HepG2 (cell line): ENCODE data around the gene CSNK1G1. TPM values are rescaled to one million over a fixed set of nuclear protein-coding genes. Genes with fewer than 3 reads are reported as not detected.

Source experiments
- ATAC-seq: fragments of 200-7000 bp; cut with Tn5 transposase; 3 replicates; pipeline ENCODE4 v1.9.1; 2020; ENCODE audit warnings: mild to moderate bottlenecking, moderate library complexity
- BruUV-seq: library from RNA; stranded (reverse); fragments of 400-500 nt; replicated peaks from 2 replicates; lab custom pipeline; 2021; lab: Mats Ljungman, UMichigan
- CTCF ChIA-PET: fragments of 300-600 bp; formaldehyde crosslinking; extraction: SDS; loops from one replicate; lab custom pipeline; 2021; ENCODE audit warnings: low total read pairs, inconsistent platforms, low intra/inter-chr PET ratio; lab: Yijun Ruan, JAX
- POLR2A ChIA-PET: fragments of 350-600 bp; sonication (Branson Sonifier 250); formaldehyde crosslinking; loops from one replicate; lab custom pipeline; 2020; ENCODE audit warnings: antibody characterized with exemption, inconsistent platforms; lab: Yijun Ruan, JAX
- DNase-seq: peaks from one replicate; pipeline ENCODE4 v3.0.0-alpha.2; 2015; ENCODE audit warnings: low spot score
- FAIRE-seq: peaks from 3 replicates; lab custom pipeline; 2011; peaks lifted over from hg19 to GRCh38; lab: Jason Lieb, UNC
- H2AFZ ChIP-seq: one replicate; pipeline ENCODE4 v1.6.1; 2011; ENCODE audit warnings: low read length, inconsistent platforms
- H3K27ac ChIP-seq: fragments of 300-600 bp; 3 replicates; pipeline ENCODE4 v1.8.0; 2011; ENCODE audit warnings: mixed run types, mild to moderate bottlenecking, mixed read lengths, low read length, inconsistent platforms; ENCODE audit not compliant: insufficient read depth; ENCODE audit errors: extremely low read length
- H3K27me3 ChIP-seq, 2 experiments: fragments of 200-600 bp in 1 of 2; 2 replicates in 1 of 2; 3 replicates in 1 of 2; pipeline versions ENCODE4 v1.6.0 to v1.8.0; 2011; ENCODE audit warnings: low read length in 2 of 2, mild to moderate bottlenecking in 2 of 2, moderate library complexity in 2 of 2, inconsistent platforms in 1 of 2; ENCODE audit not compliant: insufficient read depth in 2 of 2, control insufficient read depth in 1 of 2
- H3K36me3 ChIP-seq, 2 experiments: fragments of 200-600 bp in 1 of 2; replicated peaks in 1 of 2; 2 replicates in 1 of 2; 3 replicates in 1 of 2; pipeline versions ENCODE4 v1.5.1 to v1.8.0; 2011; ENCODE audit warnings: low read length in 2 of 2, inconsistent platforms in 1 of 2; ENCODE audit not compliant: insufficient read depth in 2 of 2, control insufficient read depth in 1 of 2
- H3K4me1 ChIP-seq: 2 replicates; pipeline ENCODE4 v1.5.1; 2012; ENCODE audit warnings: low read length, inconsistent platforms; ENCODE audit not compliant: insufficient read depth
- H3K4me2 ChIP-seq: 2 replicates; pipeline ENCODE4 v1.6.0; 2011; ENCODE audit warnings: low read depth, low read length, inconsistent platforms
- H3K4me3 ChIP-seq, 3 experiments: fragments of 200-600 bp in 1 of 3; sonication (generic), shearing (Covaris generic) in 1 of 3; replicated peaks in 1 of 3; 2 replicates each; pipeline ENCODE4 v1.5.1; 2011 to 2016; ENCODE audit warnings: low read length in 3 of 3, inconsistent platforms in 2 of 3, low read depth in 2 of 3, mild to moderate bottlenecking in 2 of 3, control low read depth in 1 of 3, mixed read lengths in 1 of 3; ENCODE audit not compliant: insufficient read depth in 1 of 3
- H3K79me2 ChIP-seq: one replicate; pipeline ENCODE4 v1.6.1; 2011; ENCODE audit warnings: low read length, inconsistent platforms; ENCODE audit not compliant: insufficient read depth
- H3K9ac ChIP-seq: 2 replicates; pipeline ENCODE4 v1.6.0; 2011; ENCODE audit warnings: mild to moderate bottlenecking, low read depth, low read length, inconsistent platforms; ENCODE audit not compliant: insufficient read depth
- H3K9me3 ChIP-seq: 2 replicates; pipeline ENCODE4 v1.5.1; 2012; ENCODE audit warnings: mild to moderate bottlenecking, low read length
- H4K20me1 ChIP-seq: 2 replicates; pipeline ENCODE4 v1.6.0; 2011; ENCODE audit warnings: inconsistent platforms, mild to moderate bottlenecking, low read length, moderate library complexity; ENCODE audit not compliant: insufficient read depth
- ASH2L ChIP-seq: fragments of 300-600, 200-600 bp; sonication (generic); IDR thresholded peaks from 2 replicates; pipeline ENCODE4 v1.7.0; 2017; ENCODE audit warnings: low read depth, mild to moderate bottlenecking, moderate library complexity, mixed read lengths, low read length; ENCODE audit not compliant: insufficient read length
- BHLHE40 ChIP-seq: IDR thresholded peaks from 2 replicates; pipeline ENCODE4 v1.6.1; 2011; ENCODE audit warnings: low read length, improper control_type of control experiment
- ESRRA ChIP-seq: sonication (generic); formaldehyde crosslinking; IDR thresholded peaks from 2 replicates; pipeline ENCODE4 v1.5.1; 2020; ENCODE audit warnings: mild to moderate bottlenecking, low read depth, missing genetic modification reagents
- GFI1 ChIP-seq: sonication (generic); formaldehyde crosslinking; IDR thresholded peaks from 2 replicates; pipeline ENCODE4 v1.5.0; 2020; ENCODE audit warnings: missing genetic modification reagents, mild to moderate bottlenecking, borderline replicate concordance
- HOXA5 ChIP-seq: sonication (generic); formaldehyde crosslinking; IDR thresholded peaks from 2 replicates; pipeline ENCODE4 v1.4.0; 2020; ENCODE audit warnings: missing genetic modification reagents
- JUN ChIP-seq: sonication (generic); formaldehyde crosslinking; IDR thresholded peaks from 2 replicates; pipeline ENCODE4 v1.4.0; 2020; ENCODE audit warnings: mild to moderate bottlenecking, missing genetic modification reagents
- KDM4B ChIP-seq: sonication (generic); formaldehyde crosslinking; IDR thresholded peaks from 2 replicates; pipeline ENCODE4 v1.4.0; 2020; ENCODE audit warnings: missing genetic modification reagents
- NFYB ChIP-seq: sonication (generic); formaldehyde crosslinking; IDR thresholded peaks from 2 replicates; pipeline ENCODE4 v1.4.0; 2020; ENCODE audit warnings: missing genetic modification reagents
- PLRG1 ChIP-seq: fragments of 450-650 bp; conservative IDR thresholded peaks from 2 replicates; pipeline ENCODE4 v1.6.1; 2016
- RARA ChIP-seq: IDR thresholded peaks from 2 replicates; pipeline ENCODE4 v1.6.1; 2016; ENCODE audit warnings: missing genetic modification reagents, missing compliant biosample characterization
- SNAPC5 ChIP-seq: sonication (generic); formaldehyde crosslinking; IDR thresholded peaks from 2 replicates; pipeline ENCODE4 v1.8.1; 2023; ENCODE audit warnings: mild to moderate bottlenecking, missing genetic modification reagents, borderline replicate concordance
- ZNF431 ChIP-seq: sonication (generic); formaldehyde crosslinking; IDR thresholded peaks from 2 replicates; pipeline ENCODE4 v1.9.0; 2022; ENCODE audit warnings: missing genetic modification reagents, low read depth, mild to moderate bottlenecking, borderline replicate concordance
- ZNF557 ChIP-seq: sonication (generic); formaldehyde crosslinking; IDR thresholded peaks from 2 replicates; pipeline ENCODE4 v1.4.0; 2020; ENCODE audit warnings: missing genetic modification reagents
- ZNF709 ChIP-seq: sonication (generic); formaldehyde crosslinking; IDR thresholded peaks from 2 replicates; pipeline ENCODE4 v1.5.0; 2020; ENCODE audit warnings: mild to moderate bottlenecking, missing genetic modification reagents
- ZNF746 ChIP-seq: sonication (generic); formaldehyde crosslinking; IDR thresholded peaks from 2 replicates; pipeline ENCODE4 v1.8.0; 2022; ENCODE audit warnings: mild to moderate bottlenecking, missing genetic modification reagents
- WGBS: methylation state at CpG from one replicate; pipeline ENCODE4 v1.1.6; 2017; ENCODE audit warnings: low lambda C conversion rate; 5-methylcytosine and 5-hydroxymethylcytosine counted together
- in situ Hi-C: cut with HindIII; loops from 2 replicates; pipeline ENCODE4 v1.10.0; 2017; ENCODE audit warnings: low pct_unique_long_range_greater_than_20kb; ENCODE audit not compliant: extremely low pct_ligation_motif_present
- intact Hi-C: fragments of 100-400 bp; cut with micrococcal nuclease; formaldehyde crosslinking; loops from one replicate; pipeline ENCODE4 v1.10.0; 2022; ENCODE audit not compliant: unreplicated experiment
- polyA plus RNA-seq, 8 experiments: library from polyadenylated mRNA; depleted of rRNA in 3 of 8; stranded (reverse) in 7 of 8; unstranded in 1 of 8; fragments of >200 nt; fragmentation: Illumina TruSeq in 4 of 8; extraction: Trizol in 4 of 8; gene quantifications; 2 replicates each; pipeline versions ENCODE4 v1.2.1 to v1.2.3, GENCODE V29; 2011 to 2016; ENCODE audit warnings: low read depth in 4 of 8, missing spikeins in 1 of 8, mixed read lengths in 1 of 8; ENCODE audit not compliant: insufficient read depth in 1 of 8
- total RNA-seq, 5 experiments: library from RNA; depleted of rRNA; stranded (reverse); fragments of >200 nt; fragmentation: Illumina TruSeq; extraction: Trizol; gene quantifications; 2 replicates each; pipeline ENCODE4 v1.2.3, GENCODE V29; 2016; ENCODE audit warnings: low read depth in 1 of 5
- TF ChIP-seq, protein P1 (sequence below): sonication (generic); formaldehyde crosslinking; IDR thresholded peaks from 2 replicates; pipeline ENCODE4 v1.4.0; 2020; ENCODE audit warnings: mild to moderate bottlenecking, missing genetic modification reagents

The CSNK1G1 gene
- total and polyA plus RNA-seq, 2 of the 13 experiments (the other 11 are each of a cell fraction or from before 2014, with no cell fraction given): 8.5 to 12.6 TPM

- TF ChIP-seq, protein P1, sequence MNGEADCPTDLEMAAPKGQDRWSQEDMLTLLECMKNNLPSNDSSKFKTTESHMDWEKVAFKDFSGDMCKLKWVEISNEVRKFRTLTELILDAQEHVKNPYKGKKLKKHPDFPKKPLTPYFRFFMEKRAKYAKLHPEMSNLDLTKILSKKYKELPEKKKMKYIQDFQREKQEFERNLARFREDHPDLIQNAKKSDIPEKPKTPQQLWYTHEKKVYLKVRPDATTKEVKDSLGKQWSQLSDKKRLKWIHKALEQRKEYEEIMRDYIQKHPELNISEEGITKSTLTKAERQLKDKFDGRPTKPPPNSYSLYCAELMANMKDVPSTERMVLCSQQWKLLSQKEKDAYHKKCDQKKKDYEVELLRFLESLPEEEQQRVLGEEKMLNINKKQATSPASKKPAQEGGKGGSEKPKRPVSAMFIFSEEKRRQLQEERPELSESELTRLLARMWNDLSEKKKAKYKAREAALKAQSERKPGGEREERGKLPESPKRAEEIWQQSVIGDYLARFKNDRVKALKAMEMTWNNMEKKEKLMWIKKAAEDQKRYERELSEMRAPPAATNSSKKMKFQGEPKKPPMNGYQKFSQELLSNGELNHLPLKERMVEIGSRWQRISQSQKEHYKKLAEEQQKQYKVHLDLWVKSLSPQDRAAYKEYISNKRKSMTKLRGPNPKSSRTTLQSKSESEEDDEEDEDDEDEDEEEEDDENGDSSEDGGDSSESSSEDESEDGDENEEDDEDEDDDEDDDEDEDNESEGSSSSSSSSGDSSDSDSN (CRISPR knock-in tag): peak; percentile 24; the same call in 1 of the 2 replicates
- TF ChIP-seq ZNF431 (CRISPR knock-in tag): no peak
- TF ChIP-seq ASH2L: peak; percentile 67
- peak; percentile 23; the same call in 1 of the 2 replicates for TF ChIP-seq GFI1 (CRISPR knock-in tag)
- TF ChIP-seq KDM4B (CRISPR knock-in tag): no peak
- TF ChIP-seq, all 625 proteins: peak for 192
These were observed 139.1 kb downstream of the CSNK1G1 start (continued) for GRCh38 chr15:64216730-64217428.

GRCh38 chr15:64216196-64216595, 139.8 kb downstream of the CSNK1G1 start:
- in situ Hi-C loops: loop anchor here (25.0 kb wide), 1 partner anchor 471 kb away; no protein-coding TSS in a partner anchor
- H3K27ac ChIP-seq: peak overlapping the region; percentile 56
- H3K4me1 ChIP-seq: peaks cover 44% of the 10 kb centered on the region
- H4K20me1 ChIP-seq: no peaks in the 10 kb centered on the region
- peaks cover 0 to 9% of the 10 kb centered on the region in 2 experiments; a peak in 2 of 5 replicates for H3K36me3 ChIP-seq
- POLR2A ChIA-PET: interaction anchor here (0.8 to 2.6 kb wide), 4 partner anchors 32 to 139 kb away, joined by 3 to 11 read pairs (median 4); partner anchors contain the start of gene PPIB
- peaks cover 2% of the 10 kb centered on the region for H3K79me2 ChIP-seq
- WGBS: 77% methylated on average over 3 of the region's 3 CpGs
- no peak for ATAC-seq
- H3K27me3 ChIP-seq: no peaks in the 10 kb centered on the region
- TF ChIP-seq ZNF557 (no peak), NFYB (CRISPR knock-in tag) (no peak), ZNF746 (CRISPR knock-in tag) (no peak), ESRRA (CRISPR knock-in tag) (no peak), JUN (CRISPR knock-in tag) (no peak), HOXA5 (CRISPR knock-in tag) (no peak), BHLHE40 (no peak), RARA (CRISPR knock-in tag) (no peak), PLRG1 (no peak), ZNF709 (CRISPR knock-in tag) (no peak), SNAPC5 (CRISPR knock-in tag) (no peak)
- TF ChIP-seq, all 625 proteins: peak for 0
- CTCF ChIA-PET: no interaction called here
- Histone ChIP-seq H3K4me2 (0 out of 2 replicates have a peak overlapping the region, but pooled peaks have one; percentile 11), H3K9ac (no peak overlapping the region), H2AFZ (no peak overlapping the region), H3K9me3 (no peaks in the 10 kb centered on the region), H3K4me3 (no peak overlapping the region)
- intact Hi-C loops: loop anchor here (2.0 kb wide), 1 partner anchor 305 kb away; no protein-coding TSS in a partner anchor
- FAIRE-seq (no peak), DNase-seq (no peak)
- no TSS peak for BruUV-seq
